HFFc6 (cell line): ENCODE data around the gene FBXO34. TPM values are rescaled to one million over a fixed set of nuclear protein-coding genes. Genes with fewer than 3 reads are reported as not detected.
A peak's percentile ranks its signal among the peaks of the same experiment; 100 is the strongest.

ENCODE experiments used
- DNase-seq: peaks from one replicate; pipeline ENCODE4 v3.0.0-alpha.2; 2018
- H3K27ac Mint-ChIP-seq: 2 replicates; pipeline ENCODE4 v1.8.0; 2020; ENCODE audit warnings: mild to moderate bottlenecking, mixed read lengths
- H3K27me3 Mint-ChIP-seq: 2 replicates; pipeline ENCODE4 v1.8.0; 2021; ENCODE audit warnings: mild to moderate bottlenecking, moderate library complexity, mixed read lengths; ENCODE audit not compliant: insufficient read depth
- H3K36me3 Mint-ChIP-seq: 2 replicates; pipeline ENCODE4 v1.8.0; 2021; ENCODE audit warnings: low read depth, mixed read lengths
- H3K4me1 Mint-ChIP-seq: 2 replicates; pipeline ENCODE4 v1.8.0; 2020; ENCODE audit warnings: low read depth, mixed read lengths
- H3K4me3 Mint-ChIP-seq: 2 replicates; pipeline ENCODE4 v1.8.0; 2020; ENCODE audit warnings: mild to moderate bottlenecking, moderate library complexity, mixed read lengths
- H3K9me3 Mint-ChIP-seq: 2 replicates; pipeline ENCODE4 v1.8.0; 2020; ENCODE audit warnings: mild to moderate bottlenecking, mixed read lengths
- total RNA-seq, 6 experiments: library from RNA; stranded (reverse); fragmentation: NEBNext Ultra II Directional; extraction: Animal tissue kit (Norgen Biotek cat#: 25700); gene quantifications; 2 replicates in 1 of 6; 3 replicates in 5 of 6; pipeline ENCODE4 v1.2.3, GENCODE V29; 2021
- TF ChIP-seq, protein P1 (sequence below): fragments of 200-600 bp; sonication (generic); IDR thresholded peaks from 2 replicates; pipeline ENCODE4 v1.5.0; 2021; ENCODE audit warnings: antibody characterized with exemption, mild to moderate bottlenecking

FBXO34 gene
- total RNA-seq, 6 experiments from 2014 or later: 10.3 to 13.5 (median 11.7) TPM

- no peak for DNase-seq
- H3K4me1 Mint-ChIP-seq: peaks cover 34% of the 10 kb centered on the region
- peak overlapping the region; percentile 58 for H3K27ac Mint-ChIP-seq
- peaks cover 12% of the 10 kb centered on the region; the same call in 1 of the 2 replicates for H3K36me3 Mint-ChIP-seq
- H3K4me3 Mint-ChIP-seq: no peak overlapping the region
- TF ChIP-seq, protein P1, sequence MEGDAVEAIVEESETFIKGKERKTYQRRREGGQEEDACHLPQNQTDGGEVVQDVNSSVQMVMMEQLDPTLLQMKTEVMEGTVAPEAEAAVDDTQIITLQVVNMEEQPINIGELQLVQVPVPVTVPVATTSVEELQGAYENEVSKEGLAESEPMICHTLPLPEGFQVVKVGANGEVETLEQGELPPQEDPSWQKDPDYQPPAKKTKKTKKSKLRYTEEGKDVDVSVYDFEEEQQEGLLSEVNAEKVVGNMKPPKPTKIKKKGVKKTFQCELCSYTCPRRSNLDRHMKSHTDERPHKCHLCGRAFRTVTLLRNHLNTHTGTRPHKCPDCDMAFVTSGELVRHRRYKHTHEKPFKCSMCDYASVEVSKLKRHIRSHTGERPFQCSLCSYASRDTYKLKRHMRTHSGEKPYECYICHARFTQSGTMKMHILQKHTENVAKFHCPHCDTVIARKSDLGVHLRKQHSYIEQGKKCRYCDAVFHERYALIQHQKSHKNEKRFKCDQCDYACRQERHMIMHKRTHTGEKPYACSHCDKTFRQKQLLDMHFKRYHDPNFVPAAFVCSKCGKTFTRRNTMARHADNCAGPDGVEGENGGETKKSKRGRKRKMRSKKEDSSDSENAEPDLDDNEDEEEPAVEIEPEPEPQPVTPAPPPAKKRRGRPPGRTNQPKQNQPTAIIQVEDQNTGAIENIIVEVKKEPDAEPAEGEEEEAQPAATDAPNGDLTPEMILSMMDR: no peak
- H3K9me3 Mint-ChIP-seq: no peaks in the 10 kb centered on the region
- peaks cover 1% of the 10 kb centered on the region; the same call in 1 of the 2 replicates for H3K27me3 Mint-ChIP-seq
Measured at GRCh38 chr14:55399183-55399582, 128.0 kb downstream of the FBXO34 start.

DNA sequence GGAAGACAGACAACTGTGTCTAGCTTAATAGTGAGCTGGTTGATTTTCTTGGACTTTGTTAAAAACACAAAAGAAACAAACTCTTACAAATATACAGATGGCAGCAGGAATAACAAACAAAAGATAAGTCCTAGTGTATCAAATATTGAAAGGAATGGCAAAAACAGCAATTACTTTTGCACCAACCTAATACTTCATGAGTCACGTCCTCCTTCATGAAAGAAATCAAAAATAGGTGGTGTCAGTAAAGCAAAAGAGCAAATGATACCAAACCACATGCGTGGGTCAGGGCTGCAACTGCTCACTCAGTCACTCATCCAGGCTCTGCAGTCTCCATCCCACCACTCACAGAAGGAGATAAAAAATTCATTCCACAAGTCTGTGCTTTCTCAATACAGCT lies 128.6 kb downstream of the FBXO34 start:
- peaks cover 1% of the 10 kb centered on the region; the same call in 1 of the 2 replicates for H3K27me3 Mint-ChIP-seq
- no peak for DNase-seq
- TF ChIP-seq, protein P1: no peak
- H3K27ac Mint-ChIP-seq: no peak overlapping the region; the same call in 1 of the 2 replicates
- H3K4me1 Mint-ChIP-seq: peaks cover 38% of the 10 kb centered on the region
- no peak overlapping the region for H3K4me3 Mint-ChIP-seq
- H3K9me3 Mint-ChIP-seq: no peaks in the 10 kb centered on the region
- H3K36me3 Mint-ChIP-seq: peaks cover 11% of the 10 kb centered on the region; the same call in 1 of the 2 replicates

DNA sequence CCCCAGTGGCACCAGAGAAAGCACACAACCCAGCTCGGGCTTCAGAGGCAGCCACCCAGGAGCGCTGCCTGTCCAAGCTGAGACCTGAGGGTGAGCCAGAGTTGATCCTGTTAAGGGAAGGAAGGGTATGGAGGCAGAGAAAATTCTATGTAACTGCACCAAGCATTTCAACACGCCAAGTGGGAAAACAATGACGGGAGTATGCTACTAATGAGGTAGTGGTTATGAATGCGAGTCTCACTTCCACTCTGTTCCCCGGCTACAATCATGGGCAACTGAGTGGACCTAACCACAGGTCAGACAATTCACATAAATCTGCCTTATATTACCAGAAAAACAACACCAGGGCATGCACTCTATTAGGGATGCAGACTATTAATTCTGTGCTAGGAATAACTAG lies 130.5 kb downstream of the FBXO34 start:
- Mint-ChIP-seq H3K27ac (no peak overlapping the region), H3K27me3 (peaks cover 1% of the 10 kb centered on the region; the same call in 1 of the 2 replicates), H3K36me3 (peaks cover 5% of the 10 kb centered on the region; the same call in 1 of the 2 replicates)

More for the DNA sequence above, 130.5 kb downstream of the FBXO34 start:
- no peak for DNase-seq
- TF ChIP-seq, protein P1: no peak
- no peak overlapping the region for H3K4me3 Mint-ChIP-seq
- H3K4me1 Mint-ChIP-seq: peaks cover 38% of the 10 kb centered on the region
- H3K9me3 Mint-ChIP-seq: no peaks in the 10 kb centered on the region

Other genes starting within 250 kb of the FBXO34 start
- gene WDHD1, start 244.3 kb upstream of the FBXO34 start, total RNA-seq: 10 to 100 TPM in 5 of 6 experiments, 1 to 10 TPM in 1; 9.8 to 20.3 (median 17.8) TPM
- gene SOCS4, start 244.2 kb upstream of the FBXO34 start, total RNA-seq: 10 to 100 TPM; 22.1 to 26.2 (median 23.6) TPM
- 100 to 1,000 TPM; 114 to 150 (median 126) TPM for gene MAPK1IP1L, start 219.8 kb upstream of the FBXO34 start, total RNA-seq
- 10 to 100 TPM; 70.1 to 83.0 (median 74.7) TPM for gene LGALS3, start 142.2 kb upstream of the FBXO34 start, total RNA-seq
- 10 to 100 TPM; 21.8 to 58.3 (median 52.5) TPM for gene DLGAP5, start 79.8 kb upstream of the FBXO34 start, total RNA-seq
- 1 to 10 TPM; 7.9 to 9.2 (median 8.5) TPM for gene ATG14, start 140.4 kb downstream of the FBXO34 start, total RNA-seq
- not detected for gene TBPL2, start 169.2 kb downstream of the FBXO34 start, total RNA-seq